Stimulated activated naive CD4-positive, alpha-beta T cell treated with Interleukin-2 at 50 U/mL for 16 hours (primary cell): ENCODE data around the gene FOXN4.

Experiments
- DNase-seq: peaks from one replicate; lab custom pipeline; 2025; lab: John Stamatoyannopoulos, UW

The FOXN4 gene

GRCh38 chr12:109258201-109258600 is 50.9 kb downstream of the FOXN4 start:
- DNase-seq: no peak

GRCh38 chr12:109256011-109256410 is 53.1 kb downstream of the FOXN4 start:
- DNase-seq: no peak

GRCh38 chr12:109255377-109255776 is 53.7 kb downstream of the FOXN4 start:
- no peak for DNase-seq

GRCh38 chr12:109253913-109254544 is 55.1 kb downstream of the FOXN4 start:
- no peak for DNase-seq

- no peak for DNase-seq
Measured at GRCh38 chr12:109252799-109253198, 56.3 kb downstream of the FOXN4 start.

- no peak for DNase-seq
Measured at GRCh38 chr12:109250523-109250922, 58.6 kb downstream of the FOXN4 start.

GRCh38 chr12:109247831-109248654 is 61.0 kb downstream of the FOXN4 start:
- DNase-seq: no peak

GRCh38 chr12:109246221-109246620 is 62.9 kb downstream of the FOXN4 start:
- DNase-seq: no peak

GRCh38 chr12:109244073-109244472 is 65.0 kb downstream of the FOXN4 start:
- no peak for DNase-seq

- no peak for DNase-seq
Measured at GRCh38 chr12:109241936-109242335, 67.1 kb downstream of the FOXN4 start.

GRCh38 chr12:109240365-109240764 is 68.7 kb downstream of the FOXN4 start:
- DNase-seq: no peak

- no peak for DNase-seq
Measured at GRCh38 chr12:109239691-109240090, 69.4 kb downstream of the FOXN4 start.

GRCh38 chr12:109239179-109239578 is 69.9 kb downstream of the FOXN4 start:
- no peak for DNase-seq

- no peak for DNase-seq
Measured at GRCh38 chr12:109236257-109236656, 72.8 kb downstream of the FOXN4 start.

- DNase-seq: no peak
Measured at GRCh38 chr12:109234012-109234411, 75.1 kb downstream of the FOXN4 start.

- DNase-seq: no peak
Measured at GRCh38 chr12:109232731-109233130, 76.4 kb downstream of the FOXN4 start.

- DNase-seq: no peak
Measured at GRCh38 chr12:109230193-109230592, 78.9 kb downstream of the FOXN4 start.

GRCh38 chr12:109228664-109229063 is 80.4 kb downstream of the FOXN4 start:
- no peak for DNase-seq
